ENCODE measurements around the gene ARHGAP40. TPM values are rescaled to one million over a fixed set of nuclear protein-coding genes. Genes with fewer than 3 reads are reported as not detected.

ARHGAP40 gene
- total and polyA plus RNA-seq, 2 donors (not counting 3 experiments of a cell fraction or from before 2014, with no cell fraction given): 0.18 to 0.20 TPM

- Histone ChIP-seq H3K9me3 (replicated peaks; ENCODE audit: control insufficient read depth, insufficient read depth, low read length) (no peaks in the 10 kb centered on the region), H3K79me2 (ENCODE audit: control insufficient read depth, insufficient read depth, low read length) (no peaks in the 10 kb centered on the region), H3K27ac (ENCODE audit: insufficient read depth, low read depth, low read length) (no peak overlapping the region), H2AFZ (ENCODE audit: low read depth, low read length) (no peak overlapping the region), H3K4me2 (ENCODE audit: insufficient read depth, low read length) (no peak overlapping the region), H3K36me3 (ENCODE audit: control insufficient read depth in 2 of 2, extremely low read depth in 1 of 2, insufficient read depth in 2 of 2, low read length in 2 of 2) (no peaks in the 10 kb centered on the region), H3K4me1 (ENCODE audit: control insufficient read depth, extremely low read depth, insufficient read depth, low read length) (no peaks in the 10 kb centered on the region), H3K9me1 (replicated peaks; ENCODE audit: control insufficient read depth, extremely low read depth, insufficient read depth, low read length) (no peaks in the 10 kb centered on the region), H4K20me1 (replicated peaks; ENCODE audit: control insufficient read depth, extremely low read depth, insufficient read depth, low read length) (no peaks in the 10 kb centered on the region), H3K27me3 (ENCODE audit: control insufficient read depth in 2 of 2, insufficient read depth in 2 of 2, low read length in 2 of 2) (peaks cover 0 to 3% of the 10 kb centered on the region in 2 experiments), H3K4me3 (replicated peaks in 1 of 3; ENCODE audit: insufficient read depth in 1 of 3, low read depth in 1 of 3, low read length in 3 of 3) (no peak overlapping the region), H3K9ac (replicated peaks; ENCODE audit: extremely low read depth, insufficient read depth, low read length) (no peak overlapping the region)
- DNase-seq (ENCODE audit: low read depth, low spot score) (no peak), FAIRE-seq (no peak)
- CTCF ChIA-PET: no interaction called here
- POLR2A ChIA-PET: no interaction called here
- TF ChIP-seq FOS (IDR thresholded peaks at IDR 0.05; ENCODE audit: borderline replicate concordance, insufficient read depth, low read length) (no peak), CTCF (IDR thresholded peaks at IDR 0.05; ENCODE audit: extremely low read depth in 1 of 2, insufficient read depth in 1 of 2, low read depth in 1 of 2, low read length in 2 of 2) (no peak), POLR2A (IDR thresholded peaks at IDR 0.05; ENCODE audit: low read depth, low read length) (no peak), POLR2AphosphoS5 (IDR thresholded peaks at IDR 0.05; ENCODE audit: insufficient read depth, low read depth, low read length) (no peak), MAX (IDR thresholded peaks at IDR 0.05; ENCODE audit: insufficient read depth, insufficient read length) (no peak), GATA2 (IDR thresholded peaks at IDR 0.05; ENCODE audit: insufficient read depth, insufficient read length, low read depth, low read length) (no peak), MYC (IDR thresholded peaks at IDR 0.05; ENCODE audit: low read depth, low read length) (no peak), EZH2 (IDR thresholded peaks at IDR 0.05; ENCODE audit: borderline replicate concordance, low read depth, low read length, severe bottlenecking) (no peak), JUN (IDR thresholded peaks at IDR 0.05; ENCODE audit: borderline replicate concordance, insufficient read depth, insufficient read length, low read depth) (no peak)
- BruUV-seq (replicated peaks): no TSS peak
- intact Hi-C loops (cut with micrococcal nuclease): no loop called here
- dilution Hi-C loops (cut with MboI; ENCODE audit: extremely low pct_ligation_motif_present, low sequenced_read_pairs): no loop called here
Measured at GRCh38 chr20:38610521-38610920, 8.9 kb downstream of the ARHGAP40 start.

All from endothelial cell of umbilical vein (primary cell).